GM12865 (cell line): ENCODE measurements around the gene RAB6B.

Source experiments
- DNase-seq: peaks from one replicate; pipeline ENCODE4 v3.0.0; 2010; ENCODE audit warnings: low read depth
- H3K4me3 ChIP-seq: 2 replicates; pipeline ENCODE4 v1.5.1; 2011; ENCODE audit warnings: mild to moderate bottlenecking, low read depth, low read length, control low read depth
- CTCF ChIP-seq: IDR thresholded peaks from 2 replicates; pipeline ENCODE4 v1.5.1; 2011; ENCODE audit warnings: low read length, control low read depth, low read depth, inconsistent platforms; ENCODE audit not compliant: insufficient read depth; ENCODE audit errors: missing control alignments

The RAB6B gene

GRCh38 chr3:133893683-133894352, 1.9 kb downstream of the RAB6B start:
- no peak overlapping the region for H3K4me3 ChIP-seq
- no peak for DNase-seq
- TF ChIP-seq CTCF, result no peak

GRCh38 chr3:133892541-133893231, 3.0 kb downstream of the RAB6B start:
- TF ChIP-seq CTCF, result no peak
- no peak for DNase-seq

GRCh38 chr3:133891662-133892378, 3.9 kb downstream of the RAB6B start:
- H3K4me3 ChIP-seq, result no peak overlapping the region
- no peak for DNase-seq
- TF ChIP-seq CTCF, result no peak

More at GRCh38 chr3:133892541-133893231, 3.0 kb downstream of the RAB6B start:
- H3K4me3 ChIP-seq, result no peak overlapping the region

GRCh38 chr3:133890972-133891644, 4.6 kb downstream of the RAB6B start:
- no peak overlapping the region for H3K4me3 ChIP-seq
- no peak for TF ChIP-seq CTCF
- DNase-seq, result no peak

GRCh38 chr3:133890037-133890436, 5.6 kb downstream of the RAB6B start:
- no peak overlapping the region for H3K4me3 ChIP-seq
- no peak for DNase-seq
- no peak for TF ChIP-seq CTCF

- no peak overlapping the region for H3K4me3 ChIP-seq
- no peak for DNase-seq
- TF ChIP-seq CTCF, result no peak
Measured at GRCh38 chr3:133888726-133889340, 6.8 kb downstream of the RAB6B start.
